Endodermal cell (in vitro differentiated cells): ENCODE results near the gene TBC1D22B. TPM values are rescaled to one million over a fixed set of nuclear protein-coding genes. Genes with fewer than 3 reads are reported as not detected.

Experiments
- DNase-seq: peaks from one replicate; pipeline ENCODE4 v3.0.0-alpha.2; 2017
- H3K27ac ChIP-seq: 2 replicates; pipeline ENCODE4 v1.5.1; 2013; ENCODE audit warnings: mild to moderate bottlenecking, low read depth, low read length, moderate library complexity
- H3K27me3 ChIP-seq: 2 replicates; pipeline ENCODE4 v1.6.1; 2013; ENCODE audit warnings: mild to moderate bottlenecking, low read length, moderate library complexity; ENCODE audit not compliant: insufficient read depth, control insufficient read depth, poor library complexity, severe bottlenecking
- H3K36me3 ChIP-seq: 2 replicates; pipeline ENCODE4 v1.7.0; 2013; ENCODE audit warnings: mild to moderate bottlenecking, low read length, moderate library complexity; ENCODE audit not compliant: control insufficient read depth, insufficient read depth
- H3K4me1 ChIP-seq: one replicate; pipeline ENCODE4 v1.7.0; 2013; ENCODE audit warnings: low read length; ENCODE audit not compliant: control insufficient read depth, insufficient read depth
- H3K4me3 ChIP-seq: 2 replicates; pipeline ENCODE4 v1.5.1; 2013; ENCODE audit warnings: mild to moderate bottlenecking, low read length, moderate library complexity
- H3K9ac ChIP-seq: 2 replicates; pipeline ENCODE4 v1.6.1; 2013; ENCODE audit warnings: mild to moderate bottlenecking, low read length, moderate library complexity; ENCODE audit not compliant: poor library complexity, severe bottlenecking; ENCODE audit errors: extremely low read depth
- H3K9me3 ChIP-seq: 2 replicates; pipeline ENCODE4 v1.6.1; 2013; ENCODE audit warnings: mild to moderate bottlenecking, low read length, moderate library complexity; ENCODE audit not compliant: control insufficient read depth
- H3K27ac Mint-ChIP-seq: 2 replicates; pipeline ENCODE4 v1.8.0; 2020; ENCODE audit warnings: mixed read lengths
- H3K27me3 Mint-ChIP-seq: 2 replicates; pipeline ENCODE4 v1.8.0; 2021; ENCODE audit warnings: mild to moderate bottlenecking, mixed read lengths; ENCODE audit not compliant: insufficient read depth
- H3K36me3 Mint-ChIP-seq: 2 replicates; pipeline ENCODE4 v1.8.0; 2020; ENCODE audit warnings: low read depth, mixed read lengths
- H3K4me1 Mint-ChIP-seq: 2 replicates; pipeline ENCODE4 v1.8.0; 2020; ENCODE audit warnings: mixed read lengths
- H3K4me3 Mint-ChIP-seq: 2 replicates; pipeline ENCODE4 v1.8.0; 2020; ENCODE audit warnings: mild to moderate bottlenecking, moderate library complexity, mixed read lengths
- H3K9me3 Mint-ChIP-seq: 2 replicates; pipeline ENCODE4 v1.8.0; 2020; ENCODE audit warnings: mild to moderate bottlenecking, mixed read lengths
- CTCF ChIP-seq: fragments of 200-600 bp; sonication (generic); conservative IDR thresholded peaks from 2 replicates; pipeline ENCODE4 v1.5.0; 2021; ENCODE audit warnings: antibody characterized with exemption, mild to moderate bottlenecking
- WGBS, 2 experiments: methylation state at CpG; one replicate each; pipeline versions ENCODE4 v1.1.5 to v1.1.7; 2013; ENCODE audit warnings: missing lambda C conversion rate in 2 of 2, mixed read lengths in 1 of 2; ENCODE audit not compliant: insufficient coverage in 1 of 2, insufficient read length in 1 of 2; 5-methylcytosine and 5-hydroxymethylcytosine counted together
- total RNA-seq, 2 donors: library from RNA; stranded (reverse); fragmentation: NEBNext Ultra II Directional in 1 of 2; extraction: Animal tissue kit (Norgen Biotek cat#: 25700) in 1 of 2; gene quantifications; 2 replicates in 1 of 2; 3 replicates in 1 of 2; pipeline ENCODE4 v1.2.1, GENCODE V29; 2021

The TBC1D22B gene
- total RNA-seq, 2 donors from 2014 or later, result 13.8 to 20.1 TPM

GRCh38 chr6:37309046-37309445, 51.5 kb downstream of the TBC1D22B start:
- Mint-ChIP-seq H3K27ac (no peak overlapping the region), H3K4me3 (no peak overlapping the region), H3K36me3 (peaks cover 38% of the 10 kb centered on the region), H3K27me3 (no peaks in the 10 kb centered on the region), H3K9me3 (no peaks in the 10 kb centered on the region), H3K4me1 (peaks cover 24% of the 10 kb centered on the region)
- Histone ChIP-seq H3K9ac (no peak overlapping the region), H3K27ac (no peak overlapping the region), H3K27me3 (no peaks in the 10 kb centered on the region), H3K4me3 (no peak overlapping the region), H3K4me1 (peaks cover 11% of the 10 kb centered on the region), H3K36me3 (peaks cover 30% of the 10 kb centered on the region), H3K9me3 (no peaks in the 10 kb centered on the region)
- 92 to 100% methylated on average over 1 of the region's 1 CpG for WGBS, 2 experiments
- no peak for DNase-seq
- TF ChIP-seq CTCF, result no peak

- H3K9me3 Mint-ChIP-seq, result no peaks in the 10 kb centered on the region
- no peak overlapping the region for H3K4me3 ChIP-seq
Measured at GRCh38 chr6:37309692-37310091, 52.1 kb downstream of the TBC1D22B start.

GRCh38 chr6:37310966-37311365, 53.4 kb downstream of the TBC1D22B start:
- Histone ChIP-seq H3K27ac (no peak overlapping the region), H3K27me3 (no peaks in the 10 kb centered on the region), H3K4me3 (no peak overlapping the region), H3K9me3 (no peaks in the 10 kb centered on the region), H3K4me1 (peaks cover 11% of the 10 kb centered on the region), H3K9ac (no peak overlapping the region), H3K36me3 (peaks cover 28% of the 10 kb centered on the region)
- no peak for DNase-seq
- no peak overlapping the region for H3K27ac Mint-ChIP-seq
- H3K4me1 Mint-ChIP-seq, result peaks cover 28% of the 10 kb centered on the region
- WGBS, 2 experiments, result 67 to 85% methylated on average over 3 of the region's 3 CpGs
- H3K9me3 Mint-ChIP-seq, result no peaks in the 10 kb centered on the region
- peaks cover 31% of the 10 kb centered on the region for H3K36me3 Mint-ChIP-seq
- H3K4me3 Mint-ChIP-seq, result no peak overlapping the region
- TF ChIP-seq CTCF, result no peak
- no peaks in the 10 kb centered on the region for H3K27me3 Mint-ChIP-seq

More at GRCh38 chr6:37309692-37310091, 52.1 kb downstream of the TBC1D22B start:
- H3K36me3 Mint-ChIP-seq, result peaks cover 37% of the 10 kb centered on the region
- no peak overlapping the region for H3K27ac ChIP-seq
- WGBS, 2 experiments, result 56% methylated on average over 2 of the region's 3 CpGs; no CpG with 5 or more reads in 1 of the 2 experiments
- H3K4me1 ChIP-seq, result peaks cover 11% of the 10 kb centered on the region
- H3K27ac Mint-ChIP-seq, result no peak overlapping the region
- no peaks in the 10 kb centered on the region for H3K9me3 ChIP-seq
- TF ChIP-seq CTCF, result no peak
- peaks cover 26% of the 10 kb centered on the region for H3K36me3 ChIP-seq
- DNase-seq, result no peak
- H3K27me3 ChIP-seq, result no peaks in the 10 kb centered on the region
- peaks cover 26% of the 10 kb centered on the region for H3K4me1 Mint-ChIP-seq
- no peak overlapping the region for H3K4me3 Mint-ChIP-seq
- H3K9ac ChIP-seq, result no peak overlapping the region
- H3K27me3 Mint-ChIP-seq, result no peaks in the 10 kb centered on the region
